Measurements from ENCODE around the gene PXDC1.
"Not testable (repeated sequence)": the region's sequence is repeated elsewhere in the genome, so short reads cannot be mapped to it uniquely, and the experiment has no call there.

PXDC1 gene

DNA sequence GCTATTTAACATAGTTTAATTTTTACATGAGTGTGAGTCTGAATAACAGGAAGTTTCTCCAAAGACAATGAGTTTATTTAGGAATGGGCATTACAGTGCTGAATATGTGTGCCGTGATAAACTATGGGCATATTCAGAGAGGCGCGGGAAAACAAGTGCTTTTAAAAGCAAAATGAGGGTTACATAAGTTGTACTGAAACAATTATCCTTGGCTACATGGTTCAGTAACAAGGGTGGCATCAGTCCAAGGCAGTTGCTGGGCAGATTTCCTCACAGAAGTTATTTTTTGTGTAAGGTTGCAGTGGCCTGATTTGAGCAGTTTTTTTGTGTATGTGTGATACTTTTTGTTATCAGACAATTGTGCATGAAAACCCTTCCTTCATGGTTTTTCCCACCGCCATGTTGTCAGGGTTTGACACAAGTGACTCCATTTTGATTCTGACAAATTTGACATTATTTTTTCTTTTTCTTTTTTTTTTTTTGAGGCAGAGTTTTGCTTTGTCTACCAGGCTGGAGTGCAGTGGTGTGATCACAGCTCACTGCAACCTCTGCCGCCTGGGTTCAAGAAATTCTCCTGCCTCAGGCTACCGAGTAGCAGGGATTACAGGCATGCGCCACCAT lies 22.3 kb upstream of the PXDC1 start:
- H3K27ac ChIP-seq: no peak overlapping the region
- TF ChIP-seq ZFX (IDR thresholded peaks at IDR 0.05; ENCODE audit: borderline replicate concordance): no peak
- TF ChIP-seq, protein P1, sequence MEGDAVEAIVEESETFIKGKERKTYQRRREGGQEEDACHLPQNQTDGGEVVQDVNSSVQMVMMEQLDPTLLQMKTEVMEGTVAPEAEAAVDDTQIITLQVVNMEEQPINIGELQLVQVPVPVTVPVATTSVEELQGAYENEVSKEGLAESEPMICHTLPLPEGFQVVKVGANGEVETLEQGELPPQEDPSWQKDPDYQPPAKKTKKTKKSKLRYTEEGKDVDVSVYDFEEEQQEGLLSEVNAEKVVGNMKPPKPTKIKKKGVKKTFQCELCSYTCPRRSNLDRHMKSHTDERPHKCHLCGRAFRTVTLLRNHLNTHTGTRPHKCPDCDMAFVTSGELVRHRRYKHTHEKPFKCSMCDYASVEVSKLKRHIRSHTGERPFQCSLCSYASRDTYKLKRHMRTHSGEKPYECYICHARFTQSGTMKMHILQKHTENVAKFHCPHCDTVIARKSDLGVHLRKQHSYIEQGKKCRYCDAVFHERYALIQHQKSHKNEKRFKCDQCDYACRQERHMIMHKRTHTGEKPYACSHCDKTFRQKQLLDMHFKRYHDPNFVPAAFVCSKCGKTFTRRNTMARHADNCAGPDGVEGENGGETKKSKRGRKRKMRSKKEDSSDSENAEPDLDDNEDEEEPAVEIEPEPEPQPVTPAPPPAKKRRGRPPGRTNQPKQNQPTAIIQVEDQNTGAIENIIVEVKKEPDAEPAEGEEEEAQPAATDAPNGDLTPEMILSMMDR (IDR thresholded peaks at IDR 0.05): no peak

DNA sequence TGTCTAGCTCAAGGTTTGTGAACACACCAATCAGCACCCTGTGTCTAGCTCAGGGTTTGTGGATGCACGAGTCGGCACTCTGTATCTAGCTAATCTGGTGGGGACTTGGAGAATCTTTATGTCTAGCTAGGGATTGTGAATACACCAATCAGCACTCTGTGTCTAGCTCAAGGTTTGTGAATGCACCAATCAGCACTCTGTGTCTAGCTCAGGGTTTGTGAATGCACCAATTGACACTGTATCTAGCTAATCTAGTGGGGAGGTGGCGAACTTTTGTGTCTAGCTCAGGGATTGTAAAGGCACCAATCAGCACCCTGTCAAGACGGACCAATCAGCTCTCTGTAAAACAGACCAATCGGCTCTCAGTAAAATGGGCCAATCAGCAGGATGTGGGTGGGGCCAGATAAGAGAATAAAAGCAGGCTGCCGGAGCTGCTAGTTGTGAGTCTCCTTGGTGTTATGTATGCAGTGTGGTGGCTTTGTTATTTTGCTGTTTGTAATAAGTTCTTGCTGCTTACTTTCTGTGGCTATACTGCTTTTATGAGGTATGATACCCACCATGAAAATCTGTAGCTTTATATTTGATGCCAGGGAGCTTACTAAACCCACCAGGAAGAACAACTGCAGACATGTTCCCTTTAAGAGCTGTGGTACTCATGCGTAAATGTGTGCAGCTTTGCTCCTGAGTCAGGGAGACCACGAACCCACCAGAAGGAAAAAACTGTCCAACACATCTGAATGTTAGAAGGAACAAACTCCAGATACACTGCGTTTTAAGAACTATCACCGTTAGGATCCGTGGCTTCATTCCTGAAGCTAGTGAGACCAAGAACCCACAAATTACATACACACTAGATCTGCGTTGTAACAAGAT lies 20.9 kb upstream of the PXDC1 start:
- H3K27ac ChIP-seq: not testable (repeated sequence)

DNA sequence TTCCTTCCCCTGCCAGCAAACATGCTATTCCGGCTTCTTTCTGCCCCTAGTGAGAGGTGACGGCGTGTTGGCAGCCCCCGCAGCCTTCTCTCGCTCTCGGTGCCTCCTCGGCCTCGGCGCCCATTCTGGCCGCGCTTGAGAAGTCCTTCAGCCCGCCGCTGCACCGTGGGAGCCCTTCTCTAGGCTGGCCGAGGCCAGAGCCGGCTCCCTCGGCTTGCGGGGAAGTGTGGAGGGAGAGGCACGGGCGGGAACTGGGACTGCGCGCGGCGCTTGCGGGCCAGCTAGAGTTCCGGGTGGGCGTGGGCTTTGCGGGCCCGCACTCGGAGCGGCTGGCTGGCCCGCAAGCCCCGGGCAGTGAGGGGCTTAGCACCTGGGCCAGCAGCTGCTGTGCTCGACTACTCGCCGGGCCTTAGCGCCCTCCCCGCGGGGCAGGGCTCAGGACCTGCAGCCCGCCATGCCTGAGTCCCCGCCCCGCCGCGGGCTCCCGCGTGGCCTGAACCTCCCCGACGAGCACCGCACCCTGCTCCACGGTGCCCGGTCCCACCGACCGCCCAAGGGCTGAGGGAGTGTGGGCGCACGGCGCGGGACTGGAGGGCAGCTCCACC lies 20.0 kb upstream of the PXDC1 start:
- TF ChIP-seq, protein P1 (IDR thresholded peaks at IDR 0.05): no peak
- TF ChIP-seq ZFX (IDR thresholded peaks at IDR 0.05; ENCODE audit: borderline replicate concordance): no peak
- no peak overlapping the region for H3K27ac ChIP-seq

DNA sequence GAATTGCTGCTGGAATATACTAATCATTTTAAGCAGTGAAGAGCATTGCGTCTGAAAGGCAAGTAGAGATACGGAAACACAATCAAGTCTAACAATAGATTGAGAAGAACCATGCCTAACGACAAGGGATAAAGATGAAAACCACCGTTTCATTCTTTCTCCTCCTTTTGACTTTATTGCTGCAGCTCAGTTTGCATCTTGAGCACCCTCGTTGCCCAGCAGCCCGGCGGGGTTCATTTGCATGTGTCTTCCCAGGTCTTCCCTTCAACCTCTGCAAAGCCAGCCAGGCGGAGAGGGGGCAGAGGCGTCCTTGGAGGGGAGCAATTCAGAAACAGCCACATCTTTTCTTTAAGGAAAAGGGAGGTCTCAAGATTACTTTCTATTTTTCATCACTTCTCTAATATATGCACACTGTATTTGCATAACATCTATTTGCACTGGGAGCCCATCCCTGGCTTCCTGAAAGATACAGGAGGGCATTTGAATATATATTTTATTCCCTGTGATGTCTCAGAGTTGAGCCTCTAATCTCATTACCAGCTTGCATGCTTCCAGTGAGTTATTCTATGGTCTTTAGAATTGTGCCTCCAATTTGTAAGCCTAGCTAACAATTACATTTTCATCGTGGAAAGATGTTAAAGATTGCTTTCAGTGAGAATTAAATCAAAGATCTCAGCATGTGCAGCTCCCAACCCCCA lies 18.7 kb upstream of the PXDC1 start:
- no peak for TF ChIP-seq ZFX (IDR thresholded peaks at IDR 0.05; ENCODE audit: borderline replicate concordance)
- TF ChIP-seq, protein P1 (IDR thresholded peaks at IDR 0.05): no peak
- no peak overlapping the region for H3K27ac ChIP-seq

DNA sequence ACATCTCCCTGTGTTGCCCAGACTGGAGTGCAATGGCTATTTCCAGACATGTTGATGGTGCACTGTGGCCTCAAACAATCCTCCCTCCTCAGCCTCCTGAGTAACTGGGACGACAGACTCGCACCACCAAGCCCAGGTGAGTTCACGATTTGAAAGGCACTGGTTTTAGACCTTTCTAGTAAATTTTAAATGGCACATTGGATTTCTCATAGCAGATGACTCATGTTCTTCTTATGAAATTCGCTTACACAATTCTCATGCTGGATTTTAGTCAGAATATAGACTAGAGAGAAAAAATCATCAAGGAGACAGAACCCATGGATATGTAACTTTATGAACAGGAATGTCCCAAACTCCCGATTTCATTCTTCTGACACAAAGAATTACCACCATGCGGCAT lies 18.1 kb upstream of the PXDC1 start:
- no peak overlapping the region for H3K27ac ChIP-seq
- no peak for TF ChIP-seq ZFX (IDR thresholded peaks at IDR 0.05; ENCODE audit: borderline replicate concordance)
- TF ChIP-seq, protein P1 (IDR thresholded peaks at IDR 0.05): no peak

DNA sequence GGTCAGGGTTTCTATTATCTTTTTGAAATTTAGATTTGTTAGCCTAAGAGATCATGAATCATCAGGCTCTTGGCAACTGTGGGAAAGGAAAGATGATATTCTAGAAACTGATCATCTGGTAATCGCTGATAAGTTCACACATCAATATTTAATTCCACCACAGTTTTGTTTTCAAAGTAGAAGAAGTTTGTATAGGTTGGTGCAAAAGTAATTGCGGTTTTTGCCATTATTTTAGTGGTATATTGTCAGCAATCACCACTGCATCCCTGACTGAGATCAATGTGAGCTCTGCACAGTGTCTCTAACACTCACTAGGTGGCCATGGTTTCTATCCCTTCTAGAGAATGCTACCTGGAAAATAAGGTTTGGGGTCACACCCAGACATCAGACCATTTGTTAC lies 17.0 kb upstream of the PXDC1 start:
- H3K27ac ChIP-seq: no peak overlapping the region
- TF ChIP-seq, protein P1 (IDR thresholded peaks at IDR 0.05): no peak
- TF ChIP-seq ZFX (IDR thresholded peaks at IDR 0.05; ENCODE audit: borderline replicate concordance): no peak

DNA sequence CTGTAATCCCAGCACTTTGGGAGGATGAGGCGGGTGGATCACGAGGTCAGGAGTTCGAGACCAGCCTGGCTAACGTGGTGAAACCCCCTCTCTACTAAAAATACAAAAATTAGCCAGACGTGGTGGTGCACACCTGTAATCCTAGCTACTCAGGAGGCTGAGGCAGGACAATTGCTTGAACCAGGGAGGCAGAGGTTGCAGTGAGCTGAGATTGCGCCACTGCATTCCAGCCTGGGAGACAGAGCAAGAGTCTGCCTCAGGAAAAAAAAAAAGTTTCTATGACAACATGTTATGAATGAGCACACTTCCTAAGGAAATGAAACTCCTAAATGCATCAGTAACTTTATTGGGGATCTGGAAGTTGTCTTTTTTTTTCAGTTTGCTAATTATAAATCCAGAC lies 16.0 kb upstream of the PXDC1 start:
- H3K27ac ChIP-seq: not testable (repeated sequence)

DNA sequence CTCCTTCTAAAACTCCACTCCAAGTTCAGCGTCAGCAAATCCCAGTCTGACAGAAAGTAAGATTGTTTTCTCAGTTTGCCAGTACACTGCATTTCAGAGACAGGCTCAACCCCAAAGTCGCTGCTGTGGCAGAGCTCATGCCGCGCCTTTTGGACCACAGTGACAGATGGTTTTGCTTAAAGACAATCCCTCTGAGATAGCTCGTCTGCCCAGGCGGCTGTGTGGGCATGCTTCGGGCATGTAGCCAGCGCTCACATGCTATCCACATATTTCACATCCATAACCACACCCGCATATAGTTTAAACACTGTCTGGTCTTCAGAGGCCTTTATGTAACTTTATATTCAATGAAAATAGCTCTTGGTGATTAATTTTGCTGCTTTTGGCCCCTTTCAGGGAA lies 14.7 kb upstream of the PXDC1 start:
- no peak overlapping the region for H3K27ac ChIP-seq
- no peak for TF ChIP-seq ZFX (IDR thresholded peaks at IDR 0.05; ENCODE audit: borderline replicate concordance)
- TF ChIP-seq, protein P1 (IDR thresholded peaks at IDR 0.05): no peak
